Osteocyte (in vitro differentiated cells): ENCODE data around the gene LHX3. TPM values are rescaled to one million over a fixed set of nuclear protein-coding genes. Genes with fewer than 3 reads are reported as not detected.
"Not testable (repeated sequence)": the region's sequence is repeated elsewhere in the genome, so short reads cannot be mapped to it uniquely, and the experiment has no call there.

Experiments used
- DNase-seq: peaks from one replicate; pipeline ENCODE4 v3.0.0; 2021; ENCODE audit warnings: mixed read lengths; ENCODE audit not compliant: unreplicated experiment; ENCODE audit errors: extremely low spot score
- H3K27ac Mint-ChIP-seq: one replicate; pipeline ENCODE4 v1.8.0; 2021; ENCODE audit warnings: mild to moderate bottlenecking, mixed read lengths; ENCODE audit not compliant: unreplicated experiment
- H3K27me3 Mint-ChIP-seq: one replicate; pipeline ENCODE4 v1.8.0; 2021; ENCODE audit warnings: mixed read lengths; ENCODE audit not compliant: unreplicated experiment
- H3K36me3 Mint-ChIP-seq: one replicate; pipeline ENCODE4 v1.8.0; 2021; ENCODE audit warnings: mixed read lengths; ENCODE audit not compliant: unreplicated experiment
- H3K4me1 Mint-ChIP-seq: one replicate; pipeline ENCODE4 v1.8.0; 2021; ENCODE audit warnings: mixed read lengths; ENCODE audit not compliant: unreplicated experiment
- H3K4me3 Mint-ChIP-seq: one replicate; pipeline ENCODE4 v1.8.0; 2021; ENCODE audit warnings: mild to moderate bottlenecking, moderate library complexity, mixed read lengths; ENCODE audit not compliant: unreplicated experiment
- H3K9me3 Mint-ChIP-seq: one replicate; pipeline ENCODE4 v1.8.0; 2021; ENCODE audit warnings: mixed read lengths; ENCODE audit not compliant: unreplicated experiment
- CTCF ChIP-seq: fragments of 200-600 bp; sonication (generic); IDR thresholded peaks from 2 replicates; pipeline ENCODE4 v1.5.0; 2021; ENCODE audit warnings: antibody characterized with exemption, mild to moderate bottlenecking, moderate library complexity
- total RNA-seq: library from RNA; stranded (reverse); gene quantifications from 2 replicates; pipeline ENCODE4 v1.2.1, GENCODE V29; 2021

Gene LHX3
- total RNA-seq, 1 donor from 2014 or later = not detected

- DNase-seq = no peak
- peaks cover 17% of the 10 kb centered on the region for H3K27me3 Mint-ChIP-seq
- H3K4me1 Mint-ChIP-seq = no peaks in the 10 kb centered on the region
- H3K4me3 Mint-ChIP-seq = no peak overlapping the region
- no peaks in the 10 kb centered on the region for H3K36me3 Mint-ChIP-seq
- no peaks in the 10 kb centered on the region for H3K9me3 Mint-ChIP-seq
- no peak overlapping the region for H3K27ac Mint-ChIP-seq
- TF ChIP-seq CTCF = no peak
These were observed 52.4 kb downstream of the LHX3 start for GRCh38 chr9:136152543-136152866.

- TF ChIP-seq CTCF = no peak
- no peaks in the 10 kb centered on the region for H3K4me1 Mint-ChIP-seq
- no peaks in the 10 kb centered on the region for H3K9me3 Mint-ChIP-seq
- peaks cover 15% of the 10 kb centered on the region for H3K27me3 Mint-ChIP-seq
- DNase-seq = no peak
- no peak overlapping the region for H3K27ac Mint-ChIP-seq
- no peak overlapping the region for H3K4me3 Mint-ChIP-seq
- no peaks in the 10 kb centered on the region for H3K36me3 Mint-ChIP-seq
These were observed 52.9 kb downstream of the LHX3 start for GRCh38 chr9:136151848-136152542.

GRCh38 chr9:136151214-136151804 is 53.6 kb downstream of the LHX3 start:
- Mint-ChIP-seq H3K4me1 (no peaks in the 10 kb centered on the region), H3K4me3 (no peak overlapping the region), H3K27ac (no peak overlapping the region), H3K36me3 (no peaks in the 10 kb centered on the region), H3K9me3 (no peaks in the 10 kb centered on the region), H3K27me3 (peaks cover 10% of the 10 kb centered on the region)
- DNase-seq = no peak
- TF ChIP-seq CTCF = no peak

GRCh38 chr9:136150664-136151213 is 54.2 kb downstream of the LHX3 start:
- not testable (repeated sequence) for DNase-seq, H3K27ac Mint-ChIP-seq, H3K9me3 Mint-ChIP-seq, H3K4me1 Mint-ChIP-seq, H3K4me3 Mint-ChIP-seq, H3K36me3 Mint-ChIP-seq
- peaks cover 10% of the 10 kb centered on the region for H3K27me3 Mint-ChIP-seq

- peaks cover 1% of the 10 kb centered on the region for H3K27me3 Mint-ChIP-seq
- no peak for DNase-seq
- no peaks in the 10 kb centered on the region for H3K36me3 Mint-ChIP-seq
- H3K9me3 Mint-ChIP-seq = no peaks in the 10 kb centered on the region
- no peaks in the 10 kb centered on the region for H3K4me1 Mint-ChIP-seq
- H3K27ac Mint-ChIP-seq = no peak overlapping the region
- no peak for TF ChIP-seq CTCF
- no peak overlapping the region for H3K4me3 Mint-ChIP-seq
These were observed 55.1 kb downstream of the LHX3 start for GRCh38 chr9:136149853-136150252.
